ENCODE measurements around the gene DAB2IP. TPM values are rescaled to one million over a fixed set of nuclear protein-coding genes. Genes with fewer than 3 reads are reported as not detected.

Gene DAB2IP
- total RNA-seq, 1 experiment from 2014 or later, result 31.0 TPM

DNA sequence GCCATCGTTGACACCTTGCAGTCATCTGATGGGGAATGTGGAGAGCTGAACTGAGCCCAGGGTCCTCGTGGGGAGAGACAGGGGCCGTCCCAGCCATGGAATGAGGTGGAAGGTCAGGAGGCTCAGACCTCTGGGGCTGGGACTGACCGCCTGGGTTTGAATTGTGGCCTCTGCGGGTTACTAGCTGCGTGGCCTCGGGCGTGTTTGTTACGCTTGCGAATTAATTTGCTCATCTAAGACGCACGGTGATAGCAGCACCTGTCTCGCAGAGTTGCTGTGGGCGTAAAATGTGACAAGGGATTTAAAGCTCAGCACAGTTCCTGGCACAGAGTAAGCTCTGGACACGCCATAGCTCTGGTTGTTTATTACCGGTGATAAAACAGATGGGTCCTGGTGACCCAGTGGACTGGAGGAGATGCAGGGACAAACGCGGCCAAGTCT, 19.4 kb upstream of the DAB2IP start (continued):
- no peak for TF ChIP-seq SP1 (IDR thresholded peaks at IDR 0.05; ENCODE audit: low read depth)
- TF ChIP-seq ELF1 (IDR thresholded peaks at IDR 0.05; ENCODE audit: borderline replicate concordance, low read depth), result no peak
- TF ChIP-seq POLR2AphosphoS5 (IDR thresholded peaks at IDR 0.05; ENCODE audit: low read depth, low read length), result no peak
- TF ChIP-seq SRF (IDR thresholded peaks at IDR 0.05; ENCODE audit: low read depth), result no peak
- TF ChIP-seq, protein P1, sequence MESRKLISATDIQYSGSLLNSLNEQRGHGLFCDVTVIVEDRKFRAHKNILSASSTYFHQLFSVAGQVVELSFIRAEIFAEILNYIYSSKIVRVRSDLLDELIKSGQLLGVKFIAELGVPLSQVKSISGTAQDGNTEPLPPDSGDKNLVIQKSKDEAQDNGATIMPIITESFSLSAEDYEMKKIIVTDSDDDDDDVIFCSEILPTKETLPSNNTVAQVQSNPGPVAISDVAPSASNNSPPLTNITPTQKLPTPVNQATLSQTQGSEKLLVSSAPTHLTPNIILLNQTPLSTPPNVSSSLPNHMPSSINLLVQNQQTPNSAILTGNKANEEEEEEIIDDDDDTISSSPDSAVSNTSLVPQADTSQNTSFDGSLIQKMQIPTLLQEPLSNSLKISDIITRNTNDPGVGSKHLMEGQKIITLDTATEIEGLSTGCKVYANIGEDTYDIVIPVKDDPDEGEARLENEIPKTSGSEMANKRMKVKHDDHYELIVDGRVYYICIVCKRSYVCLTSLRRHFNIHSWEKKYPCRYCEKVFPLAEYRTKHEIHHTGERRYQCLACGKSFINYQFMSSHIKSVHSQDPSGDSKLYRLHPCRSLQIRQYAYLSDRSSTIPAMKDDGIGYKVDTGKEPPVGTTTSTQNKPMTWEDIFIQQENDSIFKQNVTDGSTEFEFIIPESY (IDR thresholded peaks at IDR 0.05; ENCODE audit: extremely low read depth, insufficient replicate concordance, low read length), result no peak
- no peak for TF ChIP-seq CBX3 (IDR thresholded peaks at IDR 0.05; ENCODE audit: low read depth)
- no peak for TF ChIP-seq EZH2phosphoT487 (IDR thresholded peaks at IDR 0.05; ENCODE audit: borderline replicate concordance)

DNA sequence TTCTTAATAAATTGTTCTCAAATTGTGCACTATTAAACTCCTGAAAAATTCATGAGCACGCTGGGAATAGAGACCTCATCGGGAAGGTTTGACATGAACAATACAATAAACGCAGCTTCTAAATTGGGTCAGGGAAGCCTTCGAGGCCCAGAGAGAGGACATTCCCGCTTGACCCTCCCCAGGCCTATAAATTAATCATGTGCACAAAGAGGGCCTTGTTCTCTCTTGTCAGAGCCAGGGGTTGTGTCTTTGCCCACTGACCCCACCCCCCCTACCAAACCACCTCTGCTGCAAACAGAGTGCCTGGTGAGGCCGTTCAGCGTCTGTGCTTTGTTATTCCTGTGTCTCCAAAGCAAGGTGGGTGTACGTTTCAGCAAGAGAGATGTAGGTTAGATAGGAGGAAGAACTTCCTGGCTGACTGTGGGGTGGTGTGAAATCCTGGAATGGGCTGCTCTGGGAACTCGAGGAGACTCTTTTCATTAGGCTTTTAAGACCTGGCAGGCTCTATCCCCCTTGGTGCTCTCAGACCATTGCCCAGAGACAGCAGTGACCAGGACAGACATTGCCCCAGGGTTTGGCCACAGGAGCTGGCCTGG, 18.2 kb upstream of the DAB2IP start:
- H3K4me1 ChIP-seq (ENCODE audit: control insufficient read depth in 1 of 2, insufficient read depth in 2 of 2, low read length in 2 of 2), result peaks cover 13 to 19% of the 10 kb centered on the region in 2 experiments
- DNase-seq (ENCODE audit: low read depth, low spot score), result no peak
- H4K20me1 ChIP-seq (ENCODE audit: insufficient read depth), result no peaks in the 10 kb centered on the region
- RAD21 ChIA-PET (ENCODE audit: low non-redundant PET in 1 of 2, low total read pairs in 2 of 2, uncharacterized antibody in 2 of 2, unreplicated experiment in 2 of 2), result no interaction called here
- H3K4me3 ChIP-seq (replicated peaks in 1 of 2; ENCODE audit: low read depth in 1 of 2, low read length in 2 of 2), result no peak overlapping the region
- no peaks in the 10 kb centered on the region for H3K9me3 ChIP-seq (ENCODE audit: control insufficient read depth in 1 of 2, insufficient read depth in 1 of 2, low read depth in 1 of 2, low read length in 2 of 2)
- POLR2A ChIA-PET, result no interaction called here
- intact Hi-C loops (cut with micrococcal nuclease), result no loop called here
- H3K27me3 ChIP-seq (ENCODE audit: insufficient read depth, low read length), result no peaks in the 10 kb centered on the region
- no peaks in the 10 kb centered on the region; the same call in 1 of the 2 replicates for H3K79me2 ChIP-seq (ENCODE audit: insufficient read depth, low read length)
- no peak for ATAC-seq
- H2AFZ ChIP-seq (ENCODE audit: low read depth, low read length, poor library complexity, severe bottlenecking), result no peak overlapping the region
- BruUV-seq (replicated peaks), result no TSS peak
- no peak overlapping the region for H3K27ac ChIP-seq (ENCODE audit: low read depth, low read length)
- H3K4me2 ChIP-seq (ENCODE audit: low read length), result no peak overlapping the region
- H3K9ac ChIP-seq (ENCODE audit: low read length), result no peak overlapping the region
- CTCF ChIA-PET, result no interaction called here
- H3K36me3 ChIP-seq (ENCODE audit: control insufficient read depth in 1 of 2, insufficient read depth in 2 of 2, low read length in 2 of 2), result no peaks in the 10 kb centered on the region
- no peaks in the 10 kb centered on the region for H3K9me2 ChIP-seq (ENCODE audit: insufficient read depth)
- TF ChIP-seq FOSL1 (IDR thresholded peaks at IDR 0.05; ENCODE audit: low read depth) (no peak), CBX3 (IDR thresholded peaks at IDR 0.05; ENCODE audit: low read depth) (no peak), ZFX (IDR thresholded peaks at IDR 0.05) (no peak), ELF1 (IDR thresholded peaks at IDR 0.05; ENCODE audit: borderline replicate concordance, low read depth) (no peak), EZH2 (IDR thresholded peaks at IDR 0.05) (no peak), TCF7L2 (IDR thresholded peaks at IDR 0.05; ENCODE audit: borderline replicate concordance, extremely low read depth, insufficient read depth, insufficient read length) (no peak), POLR2A (IDR thresholded peaks at IDR 0.05; ENCODE audit: borderline replicate concordance, extremely low read depth, insufficient read depth, insufficient read length) (no peak), EZH2phosphoT487 (IDR thresholded peaks at IDR 0.05; ENCODE audit: borderline replicate concordance) (no peak), CEBPB (IDR thresholded peaks at IDR 0.05; ENCODE audit: low read depth) (no peak)
- TF ChIP-seq, protein P2, sequence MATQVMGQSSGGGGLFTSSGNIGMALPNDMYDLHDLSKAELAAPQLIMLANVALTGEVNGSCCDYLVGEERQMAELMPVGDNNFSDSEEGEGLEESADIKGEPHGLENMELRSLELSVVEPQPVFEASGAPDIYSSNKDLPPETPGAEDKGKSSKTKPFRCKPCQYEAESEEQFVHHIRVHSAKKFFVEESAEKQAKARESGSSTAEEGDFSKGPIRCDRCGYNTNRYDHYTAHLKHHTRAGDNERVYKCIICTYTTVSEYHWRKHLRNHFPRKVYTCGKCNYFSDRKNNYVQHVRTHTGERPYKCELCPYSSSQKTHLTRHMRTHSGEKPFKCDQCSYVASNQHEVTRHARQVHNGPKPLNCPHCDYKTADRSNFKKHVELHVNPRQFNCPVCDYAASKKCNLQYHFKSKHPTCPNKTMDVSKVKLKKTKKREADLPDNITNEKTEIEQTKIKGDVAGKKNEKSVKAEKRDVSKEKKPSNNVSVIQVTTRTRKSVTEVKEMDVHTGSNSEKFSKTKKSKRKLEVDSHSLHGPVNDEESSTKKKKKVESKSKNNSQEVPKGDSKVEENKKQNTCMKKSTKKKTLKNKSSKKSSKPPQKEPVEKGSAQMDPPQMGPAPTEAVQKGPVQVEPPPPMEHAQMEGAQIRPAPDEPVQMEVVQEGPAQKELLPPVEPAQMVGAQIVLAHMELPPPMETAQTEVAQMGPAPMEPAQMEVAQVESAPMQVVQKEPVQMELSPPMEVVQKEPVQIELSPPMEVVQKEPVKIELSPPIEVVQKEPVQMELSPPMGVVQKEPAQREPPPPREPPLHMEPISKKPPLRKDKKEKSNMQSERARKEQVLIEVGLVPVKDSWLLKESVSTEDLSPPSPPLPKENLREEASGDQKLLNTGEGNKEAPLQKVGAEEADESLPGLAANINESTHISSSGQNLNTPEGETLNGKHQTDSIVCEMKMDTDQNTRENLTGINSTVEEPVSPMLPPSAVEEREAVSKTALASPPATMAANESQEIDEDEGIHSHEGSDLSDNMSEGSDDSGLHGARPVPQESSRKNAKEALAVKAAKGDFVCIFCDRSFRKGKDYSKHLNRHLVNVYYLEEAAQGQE (IDR thresholded peaks at IDR 0.05; ENCODE audit: low read depth), result no peak
- TF ChIP-seq, protein P1 (IDR thresholded peaks at IDR 0.05; ENCODE audit: extremely low read depth, insufficient replicate concordance, low read length), result no peak
- TF ChIP-seq, protein P3, sequence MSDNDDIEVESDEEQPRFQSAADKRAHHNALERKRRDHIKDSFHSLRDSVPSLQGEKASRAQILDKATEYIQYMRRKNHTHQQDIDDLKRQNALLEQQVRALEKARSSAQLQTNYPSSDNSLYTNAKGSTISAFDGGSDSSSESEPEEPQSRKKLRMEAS (IDR thresholded peaks at IDR 0.05), result no peak
- TF ChIP-seq, protein P4, sequence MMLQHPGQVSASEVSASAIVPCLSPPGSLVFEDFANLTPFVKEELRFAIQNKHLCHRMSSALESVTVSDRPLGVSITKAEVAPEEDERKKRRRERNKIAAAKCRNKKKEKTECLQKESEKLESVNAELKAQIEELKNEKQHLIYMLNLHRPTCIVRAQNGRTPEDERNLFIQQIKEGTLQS (IDR thresholded peaks at IDR 0.05), result no peak

All from HCT116 (cell line).